Endothelial cell of hepatic sinusoid (primary cell): ENCODE data around the gene HID1.

Experiments
- in situ Hi-C: cut with HindIII; loops from 2 replicates; pipeline ENCODE4 v1.10.0; 2017; ENCODE audit warnings: low sequenced_read_pairs

HID1 gene

GRCh38 chr17:74950207-74950606 lies 22.4 kb downstream of the HID1 start:
- in situ Hi-C loops, result no loop called here

- in situ Hi-C loops, result no loop called here
Observed at GRCh38 chr17:74949455-74950115, 23.0 kb downstream of the HID1 start.

- in situ Hi-C loops, result no loop called here
Observed at GRCh38 chr17:74947041-74947754, 25.4 kb downstream of the HID1 start.

DNA sequence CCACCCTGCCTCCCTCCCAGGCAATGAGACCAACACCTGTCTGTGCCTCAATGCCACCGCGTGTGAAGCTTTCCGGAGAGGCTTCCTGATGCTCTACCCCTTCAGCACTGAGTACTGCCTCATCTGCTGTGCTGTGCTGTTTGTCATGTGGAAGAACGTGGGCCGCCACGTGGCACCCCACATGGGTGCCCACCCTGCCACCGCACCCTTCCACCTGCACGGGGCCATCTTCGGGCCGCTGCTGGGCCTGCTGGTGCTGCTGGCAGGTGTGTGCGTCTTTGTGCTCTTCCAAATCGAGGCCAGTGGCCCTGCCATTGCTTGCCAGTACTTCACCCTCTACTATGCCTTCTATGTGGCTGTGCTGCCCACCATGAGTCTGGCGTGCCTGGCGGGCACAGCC lies 25.9 kb downstream of the HID1 start:
- in situ Hi-C loops, result no loop called here

DNA sequence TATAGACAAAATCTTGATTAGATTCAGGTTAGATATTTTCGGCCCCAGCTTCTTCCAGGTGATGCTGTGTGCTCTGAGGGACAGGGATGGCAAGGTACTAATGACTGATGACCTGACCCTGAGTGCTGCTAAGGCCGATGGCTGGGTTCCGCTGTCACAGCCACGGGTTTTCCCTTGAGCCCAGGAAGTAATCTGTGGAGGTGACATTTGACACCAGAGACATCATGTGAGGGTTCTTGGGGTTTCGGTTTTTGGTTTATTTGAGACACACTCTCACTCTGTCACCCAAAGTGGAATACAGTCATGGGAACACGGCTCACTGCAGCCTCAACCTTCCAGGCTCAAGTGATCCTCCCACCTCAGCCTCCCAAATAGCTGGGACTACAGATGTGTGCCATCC lies 27.0 kb downstream of the HID1 start:
- in situ Hi-C loops, result no loop called here

DNA sequence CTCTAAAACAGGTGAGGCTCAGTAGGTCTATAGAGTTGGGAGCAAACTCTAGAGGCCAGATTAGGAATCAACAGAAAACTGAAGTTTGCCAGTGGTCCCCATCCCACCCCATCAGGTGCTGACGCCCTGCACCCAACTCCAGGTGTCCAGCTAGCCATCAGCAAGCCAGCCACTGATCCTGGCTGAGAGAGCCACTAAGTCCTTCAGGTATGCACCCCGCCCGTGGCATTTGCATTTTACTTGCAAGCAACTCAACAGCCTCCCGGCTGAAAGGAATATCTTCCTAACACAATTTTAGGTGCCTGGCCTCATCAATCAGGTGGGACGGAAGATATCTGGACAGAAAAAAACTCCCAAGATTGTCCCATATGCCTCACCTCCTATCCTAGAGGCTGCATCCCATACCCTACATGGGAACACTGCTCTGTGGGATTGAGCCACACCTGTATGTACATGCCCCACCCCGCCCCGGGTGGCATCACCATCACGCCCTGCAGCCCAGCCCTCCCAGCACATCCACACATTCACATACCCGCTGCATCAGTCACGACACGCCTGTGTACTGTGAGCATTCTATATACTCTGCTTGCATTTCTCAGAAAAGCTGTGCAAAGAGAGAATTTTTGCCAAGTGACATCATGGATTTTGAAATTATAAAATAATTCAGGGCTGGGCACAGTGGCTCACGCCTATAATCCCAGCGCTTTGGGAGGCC lies 28.6 kb downstream of the HID1 start:
- in situ Hi-C loops, result no loop called here

DNA sequence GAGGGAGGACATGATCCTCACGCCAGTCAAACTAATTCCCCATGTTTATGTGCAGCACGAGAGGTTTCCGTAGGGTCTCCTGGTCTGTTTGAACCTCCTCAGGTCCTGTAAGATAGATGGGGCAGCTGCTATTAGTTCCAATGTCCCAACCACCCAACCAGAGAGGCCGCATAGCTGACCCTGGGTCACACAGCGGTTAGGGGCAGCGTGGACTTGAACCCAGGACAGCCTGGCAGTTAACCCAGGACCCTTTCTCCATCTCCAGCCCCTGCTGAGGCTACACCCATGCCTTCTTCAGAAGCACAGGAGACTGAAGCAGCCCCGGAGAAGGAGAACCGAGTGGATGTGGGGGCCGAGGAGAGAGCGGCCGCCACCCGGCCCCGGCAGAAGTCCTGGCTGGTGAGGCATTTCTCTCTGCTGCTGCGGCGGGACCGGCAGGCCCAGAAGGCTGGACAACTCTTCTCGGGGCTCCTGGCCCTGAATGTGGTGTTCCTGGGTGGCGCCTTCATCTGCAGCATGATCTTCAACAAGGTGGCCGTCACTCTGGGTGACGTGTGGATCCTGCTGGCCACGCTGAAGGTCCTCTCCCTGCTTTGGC lies 31.3 kb downstream of the HID1 start:
- in situ Hi-C loops, result no loop called here

DNA sequence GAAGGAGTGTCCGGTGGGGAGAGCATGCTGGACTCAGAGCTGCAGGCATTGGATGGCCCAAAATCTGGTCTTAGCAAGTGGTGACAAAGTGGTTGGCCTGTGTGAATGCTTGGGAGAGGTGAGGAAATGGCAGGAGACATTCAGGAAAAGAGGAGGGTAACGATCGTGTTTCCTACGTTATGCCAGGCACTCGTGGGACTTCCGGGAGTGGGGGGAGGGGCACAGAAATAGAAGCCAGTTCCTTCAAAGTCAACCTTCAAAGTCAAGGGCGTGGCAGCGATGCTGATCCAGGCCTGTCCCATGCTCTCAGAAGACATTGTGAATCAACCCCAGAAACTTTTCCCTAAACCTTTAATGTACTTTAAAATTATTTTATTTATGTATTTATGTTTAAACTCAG lies 33.0 kb downstream of the HID1 start:
- in situ Hi-C loops, result no loop called here

- in situ Hi-C loops, result no loop called here
Observed at GRCh38 chr17:74938194-74938950, 34.2 kb downstream of the HID1 start.

- in situ Hi-C loops, result no loop called here
Observed at GRCh38 chr17:74937064-74938051, 35.2 kb downstream of the HID1 start.

DNA sequence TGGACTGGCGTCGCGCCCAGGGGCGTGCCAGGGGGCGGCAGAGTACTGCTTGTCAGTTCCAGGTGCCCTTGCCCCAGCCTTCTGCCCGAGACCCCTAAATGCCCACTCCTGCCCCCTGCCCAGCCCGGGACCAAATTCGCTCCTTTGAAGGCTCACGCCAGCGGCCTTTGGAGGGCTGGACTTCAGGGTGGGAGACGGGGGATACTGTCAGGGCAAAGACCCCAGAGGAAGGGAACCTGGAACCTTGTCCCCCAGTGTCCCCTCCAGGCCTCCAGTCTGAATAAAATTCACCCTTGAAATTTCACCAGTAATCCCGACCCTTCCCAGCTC lies 36.1 kb downstream of the HID1 start:
- in situ Hi-C loops, result no loop called here

DNA sequence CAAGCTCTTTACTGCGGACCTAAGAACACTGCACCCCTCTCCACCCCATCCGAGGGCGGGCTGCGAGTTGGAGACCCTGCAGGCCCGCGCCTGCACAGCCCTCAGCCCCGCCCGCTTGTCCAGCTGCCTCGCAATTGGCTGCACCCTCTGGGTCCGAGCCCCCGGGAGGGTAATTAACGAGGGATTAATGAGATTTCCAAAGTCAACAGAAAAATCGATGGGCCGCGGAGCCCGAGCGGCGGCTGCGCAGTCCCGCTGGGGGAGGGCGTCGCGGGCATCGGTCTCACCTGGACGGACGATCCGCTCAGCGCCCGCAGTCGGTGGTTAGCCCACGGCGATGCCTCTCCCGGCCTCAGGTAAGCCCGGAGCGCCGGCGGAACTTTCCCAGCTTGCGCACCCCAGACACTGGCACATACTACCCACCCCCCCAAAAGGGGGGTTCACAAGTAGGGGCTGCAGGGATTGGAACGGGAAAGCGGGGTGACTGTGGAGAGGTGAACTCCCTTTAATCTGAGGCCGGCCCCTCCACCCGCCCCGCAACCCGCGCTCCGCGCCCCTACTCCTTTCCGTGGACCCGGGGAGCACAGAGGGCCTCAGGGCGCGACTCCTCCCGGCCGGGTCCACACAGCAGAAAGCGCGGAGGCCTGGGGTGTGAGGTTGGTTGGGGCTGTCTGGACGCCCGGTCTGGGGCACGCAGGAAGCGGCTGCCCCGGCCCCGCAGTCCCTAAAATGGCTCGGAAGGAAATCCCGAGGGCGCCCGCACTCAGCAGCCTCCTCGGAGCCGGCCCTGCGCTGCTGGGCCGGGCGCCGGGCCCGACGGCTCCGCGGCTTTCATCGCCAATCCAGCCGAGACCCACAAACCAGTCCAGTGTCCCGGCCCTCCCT lies 36.7 kb downstream of the HID1 start, which contains the start of gene OTOP3:
TSS of gene OTOP3 (plus strand) at position 314 of the 885 bp plus-strand sequence. CDS start at position 338, 24 bp downstream.
- in situ Hi-C loops, result no loop called here

DNA sequence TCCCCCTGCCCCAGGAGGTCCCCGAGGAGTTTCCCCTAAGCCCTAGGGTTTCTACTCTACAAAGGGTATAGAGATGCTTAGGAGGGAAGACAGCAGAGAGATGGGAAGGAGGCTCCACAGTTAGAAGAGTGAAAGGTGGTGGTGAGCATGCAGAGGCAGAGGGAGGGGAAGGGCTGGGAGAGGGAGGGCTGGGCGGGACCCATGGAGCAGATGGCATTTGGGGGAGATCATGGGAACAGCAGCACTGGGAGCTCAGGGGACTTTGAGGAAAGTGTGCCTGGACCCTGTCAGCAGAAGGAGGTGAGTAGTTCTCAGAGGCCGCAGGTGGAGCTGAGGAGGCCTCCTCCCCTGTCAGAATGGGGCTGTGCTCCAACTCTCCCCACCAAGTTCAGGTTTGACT lies 37.5 kb downstream of the HID1 start:
- in situ Hi-C loops, result no loop called here

DNA sequence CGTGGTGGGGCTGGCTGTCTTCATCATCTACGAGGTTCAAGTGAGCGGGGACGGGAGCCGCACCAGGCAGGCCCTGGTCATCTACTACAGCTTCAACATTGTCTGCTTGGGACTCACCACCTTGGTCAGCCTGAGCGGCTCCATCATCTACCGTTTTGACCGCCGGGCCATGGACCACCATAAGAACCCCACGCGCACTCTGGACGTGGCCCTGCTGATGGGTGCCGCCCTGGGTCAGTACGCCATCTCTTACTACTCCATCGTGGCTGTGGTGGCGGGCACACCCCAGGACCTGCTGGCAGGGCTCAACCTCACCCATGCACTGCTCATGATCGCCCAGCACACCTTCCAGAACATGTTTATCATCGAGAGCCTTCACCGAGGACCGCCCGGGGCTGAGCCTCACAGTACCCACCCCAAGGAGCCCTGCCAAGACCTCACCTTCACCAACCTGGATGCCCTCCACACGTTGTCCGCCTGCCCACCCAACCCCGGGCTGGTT lies 42.0 kb downstream of the HID1 start:
- in situ Hi-C loops, result no loop called here

DNA sequence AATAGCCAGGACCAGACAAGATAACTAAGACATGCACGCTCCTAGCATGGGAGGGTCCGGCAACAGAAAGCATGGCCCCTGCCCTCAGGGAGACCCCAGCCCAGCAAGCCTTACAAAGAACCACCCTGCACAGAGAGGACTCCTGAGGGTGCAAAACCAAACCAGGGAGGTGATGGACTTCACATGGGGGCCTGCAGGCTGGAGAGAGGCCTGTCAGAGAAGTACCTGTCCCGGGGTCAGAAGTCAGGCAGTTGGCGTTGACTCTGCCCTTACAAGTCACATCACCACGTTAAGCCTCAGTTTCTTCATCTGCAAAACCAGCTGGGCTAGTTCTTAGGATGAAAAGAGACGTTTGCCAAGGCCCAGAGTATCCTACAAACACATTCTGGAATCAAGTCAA lies 43.8 kb downstream of the HID1 start:
- in situ Hi-C loops, result no loop called here

- in situ Hi-C loops, result no loop called here
Observed at GRCh38 chr17:74925242-74925641, 47.3 kb downstream of the HID1 start.

- in situ Hi-C loops, result no loop called here
Observed at GRCh38 chr17:74924250-74924948, 48.2 kb downstream of the HID1 start, which contains the start of gene OTOP2. TSS of gene OTOP2 (plus strand) at chr17:74924273. CDS start at chr17:74924633, 360 bp downstream.
